Stimulated activated CD8-positive, alpha-beta memory T cell treated with anti-CD3 and anti-CD28 coated beads, Interleukin-15, amount 100 ng/mL, for 48 hours (primary cell): Measurements from ENCODE around the gene CPLX4.

Source experiments
- DNase-seq, 2 donors: peaks; one replicate each; pipeline ENCODE4 v3.0.0-alpha.2; 2020; ENCODE audit warnings: low read depth in 2 of 2

CPLX4 gene

DNA sequence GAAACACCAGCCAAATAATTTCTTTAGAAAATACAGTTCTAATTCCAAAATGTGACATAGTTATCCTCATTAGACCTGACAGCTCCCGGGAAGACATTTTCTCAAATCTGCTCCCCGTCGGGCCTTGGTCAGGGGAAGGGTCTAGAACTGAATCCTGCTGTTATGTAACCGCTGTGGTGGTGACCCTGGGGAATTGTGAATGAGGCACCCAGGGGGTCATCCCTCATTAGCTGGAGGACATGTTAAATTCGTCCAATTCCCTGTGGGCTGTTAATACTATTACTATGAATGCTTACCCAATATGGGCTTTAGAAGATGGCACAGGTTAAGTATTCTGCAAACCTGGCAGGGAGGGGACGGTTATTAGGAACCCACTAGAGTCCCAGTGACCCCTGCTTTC lies 11.8 kb downstream of the CPLX4 start:
- DNase-seq: no peak

GRCh38 chr18:59305295-59305694 lies 13.2 kb downstream of the CPLX4 start:
- DNase-seq: no peak

GRCh38 chr18:59303656-59304195 lies 14.7 kb downstream of the CPLX4 start:
- no peak for DNase-seq

GRCh38 chr18:59303006-59303405 lies 15.4 kb downstream of the CPLX4 start:
- DNase-seq: no peak

DNA sequence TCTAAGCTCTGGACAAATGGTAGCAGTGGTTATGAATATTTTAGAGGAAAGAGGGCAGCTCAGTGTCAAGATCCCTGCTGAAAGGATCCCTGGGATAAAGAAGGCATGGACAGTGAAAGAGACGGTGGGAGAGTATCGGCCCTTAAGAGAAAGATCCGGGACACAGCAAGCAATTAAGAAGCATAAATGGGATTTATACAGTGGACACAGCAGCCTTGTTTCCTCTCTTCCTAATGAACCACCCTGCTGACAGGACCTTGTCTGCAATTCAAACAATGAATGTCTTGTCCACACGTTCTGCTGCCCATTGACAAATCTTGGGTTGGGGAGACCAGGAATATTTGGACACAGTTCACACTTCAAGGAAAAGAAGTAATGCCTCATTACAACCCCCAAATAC lies 16.5 kb downstream of the CPLX4 start:
- no peak for DNase-seq

GRCh38 chr18:59300676-59301285 lies 17.7 kb downstream of the CPLX4 start:
- DNase-seq: peak in 1 of 2 donors; percentile 1

GRCh38 chr18:59298871-59299270 lies 19.6 kb downstream of the CPLX4 start:
- DNase-seq: no peak

DNA sequence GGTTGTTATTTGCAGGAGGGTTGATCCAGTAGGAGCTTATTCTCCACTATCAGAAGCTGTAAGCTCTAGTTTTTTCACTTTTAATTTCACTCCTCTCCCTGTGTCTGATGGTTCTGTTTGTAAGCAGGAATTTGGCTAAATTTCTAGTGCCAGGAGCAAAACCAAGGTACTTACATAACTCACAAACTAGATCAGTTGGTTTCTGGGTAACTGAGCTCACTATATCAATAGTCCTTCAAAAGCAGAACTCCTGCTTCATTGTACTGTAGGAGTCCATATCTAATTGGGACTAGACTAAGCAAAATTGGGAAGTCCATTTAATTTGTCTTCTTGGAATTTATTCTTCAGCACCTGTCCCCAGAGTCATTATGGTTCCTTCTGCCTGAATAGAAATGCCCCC lies 25.1 kb downstream of the CPLX4 start:
- no peak for DNase-seq

DNA sequence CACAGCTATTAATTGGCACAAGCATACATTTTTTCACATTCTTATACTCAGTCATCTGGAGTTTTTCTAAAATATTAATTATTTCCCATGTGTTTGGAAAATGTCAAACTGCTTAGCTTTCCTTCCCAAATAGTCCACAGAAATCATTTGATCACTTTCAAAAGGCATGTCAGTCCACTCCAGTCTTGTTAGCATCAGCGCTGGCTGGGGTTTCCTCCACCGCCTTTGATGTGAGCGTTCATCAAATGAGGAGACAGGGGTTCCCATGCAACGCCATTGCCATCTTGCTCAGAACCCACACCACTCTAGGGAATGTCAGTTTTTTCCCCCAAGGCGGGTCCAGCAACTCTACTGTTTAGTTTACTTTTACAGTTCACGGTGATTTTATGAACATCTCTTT lies 32.1 kb downstream of the CPLX4 start:
- no peak for DNase-seq

DNA sequence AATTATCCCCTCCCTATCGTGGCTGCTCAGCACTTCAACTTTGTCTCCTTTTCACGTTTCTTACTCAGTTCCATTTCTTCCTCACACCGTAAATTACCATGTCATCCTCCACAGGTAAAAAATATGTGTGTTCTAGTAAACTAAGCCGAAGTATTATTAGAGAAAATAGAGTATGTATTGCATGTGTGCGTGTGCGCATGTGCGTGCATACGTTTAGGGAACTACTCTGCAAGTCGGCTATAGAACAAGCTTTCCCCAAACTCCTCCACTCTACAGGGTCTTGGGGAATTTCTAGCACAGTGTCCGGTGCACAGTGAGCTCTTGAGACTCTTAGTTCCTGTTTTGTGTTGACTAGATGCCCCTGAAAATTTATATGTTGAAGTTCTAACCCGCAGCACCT lies 36.1 kb downstream of the CPLX4 start:
- DNase-seq: no peak

- no peak for DNase-seq
Observed at GRCh38 chr18:59279722-59280121, 38.7 kb downstream of the CPLX4 start.

DNA sequence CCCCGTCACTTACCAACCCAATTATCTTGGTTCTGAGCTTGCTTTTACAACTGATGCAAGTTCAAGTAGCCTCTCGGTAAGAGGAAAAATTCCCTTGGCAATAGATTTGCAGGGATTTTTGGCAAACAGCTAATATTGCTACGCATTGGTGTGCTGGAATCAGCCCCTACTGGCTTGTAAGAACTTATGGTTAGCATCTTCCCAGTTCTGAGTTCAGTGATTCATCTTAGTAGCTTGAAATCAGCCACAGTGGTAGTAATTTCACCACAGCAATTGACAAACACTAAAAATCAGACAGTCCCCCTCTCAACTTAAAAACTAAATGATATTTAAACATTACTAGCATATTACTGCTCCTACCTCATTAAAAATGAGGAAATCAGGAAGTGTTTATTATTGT lies 39.3 kb downstream of the CPLX4 start:
- no peak for DNase-seq

DNA sequence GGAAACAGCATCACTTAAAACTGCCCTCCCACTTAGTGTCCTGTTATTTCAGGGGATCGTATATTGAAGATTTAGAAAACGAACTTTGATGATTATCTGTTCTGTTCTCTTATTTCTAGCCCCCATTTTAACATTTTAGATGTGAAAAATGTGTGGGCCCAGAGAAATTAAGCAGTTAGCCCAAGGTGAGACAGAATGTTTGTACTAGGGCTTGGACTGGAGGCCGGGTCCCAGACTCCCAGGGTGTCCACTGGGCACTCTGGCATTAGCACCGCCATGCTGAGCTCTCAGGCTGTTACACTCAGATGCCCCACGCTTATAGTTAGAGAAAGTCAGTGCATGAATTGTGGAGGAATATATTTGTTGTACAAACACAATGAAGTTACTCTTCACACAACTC lies 39.7 kb downstream of the CPLX4 start:
- no peak for DNase-seq

- no peak for DNase-seq
Observed at GRCh38 chr18:59276047-59276446, 42.4 kb downstream of the CPLX4 start.

DNA sequence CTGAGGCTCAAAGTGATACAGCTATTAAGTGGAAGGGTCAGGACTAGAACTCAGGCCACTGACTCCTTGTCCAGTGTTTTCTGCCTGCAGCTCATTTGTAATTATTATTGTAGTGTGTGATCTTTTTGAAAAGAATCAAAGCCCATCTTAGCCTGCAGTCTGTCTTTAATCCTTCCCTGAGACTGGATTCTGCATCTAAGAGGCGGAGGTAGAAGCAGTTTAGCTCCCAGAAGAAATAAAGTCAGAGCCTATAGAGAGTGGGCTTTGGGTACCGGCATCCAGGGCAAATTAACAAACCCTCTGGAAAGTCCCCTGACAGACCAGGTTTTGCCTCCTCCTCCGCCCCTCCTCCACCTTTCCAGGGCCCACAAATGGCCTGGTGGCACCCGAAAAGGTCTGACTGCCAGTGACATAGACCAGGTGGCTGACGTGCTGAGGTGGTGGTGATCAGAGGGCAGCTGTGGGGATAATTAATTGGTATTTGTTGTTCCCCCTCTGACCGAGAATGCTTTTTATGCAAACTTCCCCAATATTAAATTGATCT lies 43.0 kb downstream of the CPLX4 start:
- DNase-seq: no peak

DNA sequence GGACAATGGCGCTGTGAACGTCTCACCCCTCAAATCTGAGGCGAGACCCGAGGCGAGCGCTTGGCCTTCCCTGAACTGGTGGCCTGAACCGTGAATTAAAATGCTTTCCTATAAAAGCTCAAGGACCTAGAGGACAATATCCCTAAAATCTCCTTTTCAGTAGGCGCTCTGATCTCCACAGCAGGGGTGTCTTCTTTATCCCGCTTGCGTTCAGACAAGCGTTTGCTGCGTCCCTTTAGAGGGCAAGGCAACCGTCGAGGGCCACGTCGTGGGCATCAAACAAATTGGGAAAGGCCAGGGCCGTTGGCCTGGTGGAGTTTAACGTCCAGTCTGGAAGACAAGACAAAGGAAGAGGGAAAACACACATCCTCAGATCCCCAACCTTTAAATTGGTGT lies 43.9 kb downstream of the CPLX4 start:
- no peak for DNase-seq

GRCh38 chr18:59273759-59274532 lies 44.5 kb downstream of the CPLX4 start:
- DNase-seq: no peak

- DNase-seq: peak in 1 of 2 donors; percentile 13
Observed at GRCh38 chr18:59272891-59273758, 45.3 kb downstream of the CPLX4 start, which contains the start of gene RAX. Gene RAX, minus strand, starts transcription at chr18:59273454. Its CDS starts 248 bp downstream, at chr18:59273206.

GRCh38 chr18:59272221-59272888 lies 46.1 kb downstream of the CPLX4 start:
- DNase-seq: no peak

- no peak for DNase-seq
Observed at GRCh38 chr18:59271606-59272220, 46.7 kb downstream of the CPLX4 start.

DNA sequence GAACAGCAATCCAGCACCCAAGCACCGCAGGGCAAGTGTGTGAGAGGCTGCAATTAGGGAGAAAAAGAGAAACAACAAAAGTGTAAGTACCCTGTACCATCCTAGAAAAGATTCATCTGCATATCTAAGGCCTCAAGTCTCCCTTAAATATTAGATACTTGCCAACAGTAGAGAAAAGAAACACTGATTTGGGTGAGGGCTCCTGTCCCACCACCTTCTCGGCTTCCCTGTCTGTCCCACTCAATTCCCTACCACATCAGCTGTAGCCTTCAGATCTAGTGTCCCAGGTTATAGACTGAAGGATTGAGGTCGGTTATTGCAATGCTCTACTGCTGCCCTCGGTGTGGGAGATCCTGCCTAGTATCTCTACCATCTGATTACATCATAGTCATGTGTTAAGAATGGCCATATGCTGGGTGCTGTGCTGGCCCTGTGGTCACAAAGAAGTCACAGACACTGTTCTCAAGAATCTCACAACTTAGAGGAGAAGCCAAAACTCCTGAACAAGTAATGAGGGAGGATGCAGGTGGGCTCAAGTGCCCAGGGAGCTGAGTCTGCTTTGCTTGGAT lies 47.7 kb downstream of the CPLX4 start:
- DNase-seq: no peak
